ENCODE measurements around the gene AZIN2.
"Not testable (repeated sequence)": the region's sequence is repeated elsewhere in the genome, so short reads cannot be mapped to it uniquely, and the experiment has no call there.

The AZIN2 gene

DNA sequence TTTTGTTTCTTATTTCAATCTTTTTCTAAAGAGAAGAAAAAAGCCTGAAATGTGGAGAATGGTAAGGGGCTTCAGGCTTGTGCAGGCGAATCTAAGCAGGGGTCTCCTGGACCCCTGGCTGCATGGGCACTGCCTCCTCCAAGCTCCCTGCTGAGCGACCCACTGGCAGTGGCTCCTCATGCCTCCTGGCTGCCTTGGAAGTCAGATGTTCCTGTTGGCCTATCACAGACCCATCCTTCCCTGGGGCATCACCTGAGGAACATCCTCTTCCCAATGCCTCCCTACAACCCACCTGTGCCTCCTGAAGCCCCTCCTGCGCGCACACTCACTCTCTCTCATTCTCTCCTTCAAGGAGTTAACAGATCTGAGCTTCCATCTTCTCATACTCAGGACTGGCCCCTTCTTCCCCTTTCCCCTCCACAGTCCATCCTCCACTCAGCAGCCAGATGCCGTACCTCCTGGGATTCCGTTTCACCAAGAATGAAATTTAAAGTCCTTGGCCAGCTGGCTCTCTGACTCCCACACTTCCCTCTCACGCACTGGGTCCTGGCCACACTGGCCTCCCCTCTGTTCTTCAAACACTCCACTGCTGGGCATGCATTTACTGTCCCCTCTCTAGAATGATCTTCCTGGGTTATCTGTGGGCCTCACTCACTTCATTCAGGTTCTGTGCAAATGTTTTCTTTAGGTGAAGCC lies 41.7 kb downstream of the AZIN2 start:
- Mint-ChIP-seq H3K4me1 (ENCODE audit: low read depth) (peaks cover 12% of the 10 kb centered on the region), H3K4me3 (no peak overlapping the region), H3K27me3 (no peaks in the 10 kb centered on the region), H3K27ac (no peak overlapping the region), H3K9me3 (no peaks in the 10 kb centered on the region), H3K36me3 (ENCODE audit: low read depth) (peaks cover 25% of the 10 kb centered on the region)
- DNase-seq: no peak

DNA sequence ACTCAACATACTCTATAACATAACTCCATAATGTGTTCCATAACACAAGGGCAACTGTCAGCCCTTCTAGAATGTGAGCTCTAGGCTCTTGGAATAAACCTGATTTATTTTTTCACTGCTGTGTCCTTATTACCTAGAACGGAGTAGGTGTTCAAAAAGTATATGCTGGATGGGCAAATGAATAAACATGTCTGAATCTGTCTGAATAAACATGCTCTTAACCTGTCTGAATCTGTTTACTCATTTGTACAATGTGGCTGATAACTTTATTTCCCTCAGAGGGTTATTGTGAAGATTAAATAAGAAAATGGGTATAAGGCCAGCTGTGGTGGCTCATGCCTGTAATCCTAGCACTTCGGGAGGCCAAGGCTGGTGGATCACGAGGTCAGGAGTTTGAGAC lies 42.3 kb downstream of the AZIN2 start:
- Mint-ChIP-seq H3K27me3 (no peaks in the 10 kb centered on the region), H3K36me3 (ENCODE audit: low read depth) (peaks cover 26% of the 10 kb centered on the region), H3K4me1 (ENCODE audit: low read depth) (peaks cover 14% of the 10 kb centered on the region), H3K4me3 (no peak overlapping the region), H3K9me3 (no peaks in the 10 kb centered on the region), H3K27ac (no peak overlapping the region)
- no peak for DNase-seq

DNA sequence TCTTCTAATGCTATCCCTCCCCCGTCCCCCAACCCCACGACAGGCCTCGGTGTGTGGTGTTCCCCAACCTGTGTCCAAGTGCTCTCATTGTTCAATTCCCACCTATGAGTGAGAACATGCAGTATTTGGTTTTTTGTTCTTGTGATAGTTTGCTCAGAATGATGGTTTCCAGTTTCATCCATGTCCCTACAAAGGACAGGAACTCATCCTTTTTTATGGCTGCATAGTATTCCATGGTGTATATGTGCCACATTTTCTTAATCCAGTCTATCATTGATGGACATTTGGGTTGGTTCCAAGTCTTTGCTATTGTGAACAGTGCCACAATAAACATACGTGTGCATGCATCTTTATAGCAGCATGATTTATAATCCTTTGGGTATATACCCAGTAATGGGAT lies 43.7 kb downstream of the AZIN2 start:
- not testable (repeated sequence) for H3K27me3 Mint-ChIP-seq, H3K9me3 Mint-ChIP-seq, DNase-seq, H3K4me3 Mint-ChIP-seq, H3K27ac Mint-ChIP-seq
- H3K36me3 Mint-ChIP-seq (ENCODE audit: low read depth): peaks cover 26% of the 10 kb centered on the region
- peaks cover 27% of the 10 kb centered on the region for H3K4me1 Mint-ChIP-seq (ENCODE audit: low read depth)

DNA sequence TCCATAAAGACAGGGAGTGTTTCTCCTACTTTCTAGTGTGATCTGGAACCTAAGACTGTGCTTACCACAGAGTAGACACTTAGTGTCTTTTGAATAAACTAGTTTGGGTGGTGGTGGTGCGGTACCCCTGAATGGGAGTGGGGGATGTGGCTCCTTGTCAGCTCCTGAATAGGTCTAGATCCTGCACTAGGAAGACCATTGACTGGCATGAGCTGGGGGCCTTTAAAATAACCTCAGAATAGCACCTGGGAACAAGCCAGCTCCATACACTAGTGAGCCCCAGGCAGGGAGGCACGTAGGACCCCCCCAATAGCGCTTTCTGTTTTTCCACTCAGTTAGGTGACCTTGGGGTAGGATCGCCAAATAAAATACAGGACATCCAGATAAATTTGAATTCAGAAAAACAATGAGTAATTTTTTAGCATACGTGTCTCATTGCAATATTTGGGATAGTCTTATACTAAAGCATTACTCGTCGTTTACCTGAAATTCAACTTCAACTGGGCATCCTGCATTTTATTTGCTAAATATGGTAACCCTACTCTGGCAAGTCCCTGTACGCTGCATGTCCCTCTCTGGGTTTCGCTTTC lies 45.6 kb downstream of the AZIN2 start:
- Mint-ChIP-seq H3K27me3 (no peaks in the 10 kb centered on the region), H3K4me3 (peak overlapping the region; percentile 96), H3K4me1 (ENCODE audit: low read depth) (peaks cover 40% of the 10 kb centered on the region), H3K9me3 (no peaks in the 10 kb centered on the region), H3K36me3 (ENCODE audit: low read depth) (peaks cover 26% of the 10 kb centered on the region), H3K27ac (peak overlapping the region; percentile 99)
- DNase-seq: no peak

DNA sequence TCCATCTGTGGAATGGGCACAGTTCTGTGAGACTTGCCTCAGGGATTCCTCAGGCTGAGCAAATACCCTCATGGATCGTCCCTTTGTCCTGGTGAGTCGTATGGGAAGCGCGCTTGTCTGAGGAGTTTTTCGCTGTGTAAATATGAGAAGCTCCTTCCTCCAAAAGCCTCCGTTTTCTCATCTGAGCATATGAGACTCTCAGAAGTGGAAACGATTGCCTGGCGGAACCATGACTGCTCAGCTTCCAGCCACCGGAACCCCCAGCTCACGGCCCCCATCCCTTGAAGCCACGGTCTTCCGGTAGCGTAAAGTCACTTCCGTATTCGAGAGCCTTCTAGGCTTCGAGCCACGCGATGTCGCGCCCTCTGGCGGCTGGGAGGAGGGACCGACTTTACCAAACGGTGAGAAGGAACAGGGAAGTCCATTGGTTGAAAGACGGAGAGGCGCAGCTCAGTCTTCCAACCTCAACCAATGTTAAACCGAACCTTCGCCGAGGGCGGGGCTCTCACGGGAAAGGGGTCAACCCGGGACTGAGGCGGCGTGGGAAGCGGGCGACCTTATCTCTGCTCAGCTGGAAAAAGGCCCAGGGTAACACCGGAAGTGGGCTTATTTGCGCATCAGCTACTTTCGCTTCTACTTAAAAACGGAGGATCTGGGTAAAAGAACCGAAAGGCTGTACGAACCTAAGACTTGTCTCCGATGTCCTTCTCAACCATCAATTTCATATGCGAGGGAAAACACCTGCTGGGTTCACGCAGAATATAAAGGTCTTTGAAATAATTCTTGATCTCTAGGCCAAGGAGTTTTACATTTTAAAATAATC lies 46.3 kb downstream of the AZIN2 start:
- peaks cover 26% of the 10 kb centered on the region for H3K36me3 Mint-ChIP-seq (ENCODE audit: low read depth)
- no peaks in the 10 kb centered on the region for H3K9me3 Mint-ChIP-seq
- H3K4me1 Mint-ChIP-seq (ENCODE audit: low read depth): peaks cover 45% of the 10 kb centered on the region
- peak overlapping the region; percentile 99 for H3K27ac Mint-ChIP-seq
- H3K4me3 Mint-ChIP-seq: peak overlapping the region; percentile 96
- peak; percentile 97 for DNase-seq
- no peaks in the 10 kb centered on the region for H3K27me3 Mint-ChIP-seq

DNA sequence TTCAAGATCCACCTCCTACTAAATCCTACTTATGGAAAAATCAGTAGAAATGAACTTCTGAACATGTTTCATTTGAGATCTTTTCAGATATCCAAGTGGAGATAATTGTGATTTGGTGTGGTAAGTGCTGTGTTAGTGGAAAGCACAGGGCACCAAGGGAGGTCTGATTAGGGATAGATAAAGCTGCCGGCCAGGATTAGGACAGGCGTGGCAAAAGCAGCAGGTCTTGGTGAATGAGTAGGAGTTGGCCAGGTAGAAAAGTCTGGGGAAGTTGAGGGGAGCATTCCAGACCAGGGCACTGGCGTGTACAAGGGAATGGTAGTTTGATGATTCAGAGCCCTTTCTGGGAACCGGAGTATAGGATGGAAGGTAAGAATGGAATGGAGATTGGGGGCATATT lies 47.8 kb downstream of the AZIN2 start:
- Mint-ChIP-seq H3K27ac (peak overlapping the region; percentile 12), H3K27me3 (no peaks in the 10 kb centered on the region), H3K9me3 (no peaks in the 10 kb centered on the region), H3K4me3 (peak overlapping the region; percentile 96), H3K36me3 (ENCODE audit: low read depth) (peaks cover 26% of the 10 kb centered on the region), H3K4me1 (ENCODE audit: low read depth) (peaks cover 50% of the 10 kb centered on the region)
- DNase-seq: no peak

DNA sequence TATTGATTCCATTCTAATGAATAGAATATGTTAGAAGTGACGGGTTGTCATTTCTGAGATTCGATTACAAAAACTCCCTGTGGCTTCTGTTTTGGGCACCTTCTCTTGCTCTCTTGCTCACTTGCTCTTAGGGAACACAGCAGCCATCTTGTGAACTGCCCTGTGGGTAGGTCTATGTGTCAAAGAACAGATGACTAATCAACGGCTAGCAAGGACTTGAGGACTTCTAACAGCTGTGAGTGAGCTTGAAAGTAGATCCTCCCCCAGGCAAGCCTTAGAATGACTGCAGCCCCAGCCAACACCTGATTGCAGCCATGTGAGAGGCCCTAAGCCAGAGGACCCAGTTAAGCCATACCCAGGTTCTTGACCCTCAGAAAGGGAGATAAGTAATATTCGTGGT lies 49.3 kb downstream of the AZIN2 start:
- peaks cover 49% of the 10 kb centered on the region for H3K4me1 Mint-ChIP-seq (ENCODE audit: low read depth)
- H3K27ac Mint-ChIP-seq: peak overlapping the region; percentile 64
- H3K27me3 Mint-ChIP-seq: no peaks in the 10 kb centered on the region
- H3K4me3 Mint-ChIP-seq: no peak overlapping the region
- H3K9me3 Mint-ChIP-seq: no peaks in the 10 kb centered on the region
- peaks cover 20% of the 10 kb centered on the region for H3K36me3 Mint-ChIP-seq (ENCODE audit: low read depth)
- DNase-seq: no peak

DNA sequence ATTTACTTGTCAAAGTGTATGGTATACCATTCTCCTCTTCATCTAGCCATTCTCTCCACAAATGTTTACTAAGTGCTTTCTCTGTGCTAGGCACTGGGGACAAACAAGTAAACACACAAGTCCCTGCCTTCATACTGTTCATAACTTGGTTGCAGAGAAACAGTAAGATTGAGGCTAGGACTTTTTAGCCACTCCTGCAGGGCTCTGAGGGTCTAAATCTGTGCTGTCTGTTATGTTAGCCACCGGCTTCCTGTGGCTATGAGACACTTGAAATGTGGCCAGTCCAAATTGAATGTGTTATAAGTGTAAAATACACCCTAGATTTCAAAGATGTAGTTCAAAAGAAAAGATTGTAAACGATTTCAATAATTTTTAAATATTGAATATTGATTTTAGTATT lies 50.2 kb downstream of the AZIN2 start:
- no peaks in the 10 kb centered on the region for H3K9me3 Mint-ChIP-seq
- no peak overlapping the region for H3K27ac Mint-ChIP-seq
- H3K4me1 Mint-ChIP-seq (ENCODE audit: low read depth): peaks cover 40% of the 10 kb centered on the region
- DNase-seq: no peak
- H3K36me3 Mint-ChIP-seq (ENCODE audit: low read depth): peaks cover 11% of the 10 kb centered on the region
- no peak overlapping the region for H3K4me3 Mint-ChIP-seq
- H3K27me3 Mint-ChIP-seq: no peaks in the 10 kb centered on the region

DNA sequence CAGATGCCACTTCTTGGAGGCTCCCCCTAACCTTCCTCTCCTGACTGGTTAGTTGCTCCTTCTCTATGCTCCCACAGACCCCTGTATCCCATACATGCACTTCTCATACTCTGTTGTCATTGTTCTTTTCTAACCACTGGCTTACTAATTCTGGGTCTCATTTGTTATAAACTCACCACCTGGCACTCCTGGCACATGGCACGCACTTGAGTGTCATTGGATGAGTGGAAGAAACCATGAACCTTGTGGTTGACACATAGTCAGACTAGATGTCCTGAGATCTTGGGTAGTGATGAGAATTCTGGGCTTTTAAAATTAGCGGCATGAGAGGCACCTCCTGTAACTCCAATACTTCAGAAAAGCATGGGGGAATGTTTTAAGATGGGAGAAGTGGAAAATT lies 51.6 kb downstream of the AZIN2 start:
- no peaks in the 10 kb centered on the region for H3K9me3 Mint-ChIP-seq
- no peaks in the 10 kb centered on the region for H3K27me3 Mint-ChIP-seq
- H3K4me3 Mint-ChIP-seq: no peak overlapping the region
- H3K4me1 Mint-ChIP-seq (ENCODE audit: low read depth): peaks cover 38% of the 10 kb centered on the region
- H3K27ac Mint-ChIP-seq: peak overlapping the region; percentile 4
- DNase-seq: no peak
- peaks cover 3% of the 10 kb centered on the region for H3K36me3 Mint-ChIP-seq (ENCODE audit: low read depth)

DNA sequence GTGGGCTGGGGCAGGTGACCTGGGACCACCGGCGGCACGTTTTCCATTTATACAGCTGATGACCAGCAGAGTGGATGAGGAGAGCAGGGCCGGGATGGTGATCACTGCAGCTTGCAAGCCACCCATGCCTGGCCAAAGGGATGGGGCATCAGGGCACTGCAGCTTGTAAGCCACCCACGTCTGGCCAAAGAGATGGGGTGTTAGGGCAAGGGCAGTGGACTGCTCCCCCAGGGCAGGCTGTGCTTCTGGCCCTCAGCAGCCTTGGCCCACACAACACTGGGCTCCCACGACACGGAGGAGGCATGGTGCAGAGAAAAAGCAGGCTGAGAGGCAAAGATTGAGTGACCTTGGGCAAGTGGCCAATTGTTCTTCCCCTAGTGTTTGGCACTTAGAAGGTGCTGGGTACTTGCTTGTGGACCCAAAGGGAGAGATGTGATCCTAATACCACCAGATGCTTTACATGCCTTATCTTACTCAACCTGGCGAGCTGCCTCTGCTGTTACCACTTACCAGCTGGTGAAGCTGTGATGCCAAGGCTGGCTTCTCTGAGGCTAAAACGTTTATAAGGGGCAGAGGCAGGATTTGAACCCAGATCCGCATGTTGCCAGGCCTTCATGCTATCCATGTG lies 52.6 kb downstream of the AZIN2 start:
- DNase-seq: no peak
- Mint-ChIP-seq H3K27me3 (no peaks in the 10 kb centered on the region), H3K36me3 (ENCODE audit: low read depth) (no peaks in the 10 kb centered on the region), H3K4me3 (no peak overlapping the region), H3K9me3 (no peaks in the 10 kb centered on the region), H3K4me1 (ENCODE audit: low read depth) (peaks cover 33% of the 10 kb centered on the region), H3K27ac (peak overlapping the region; percentile 44)

DNA sequence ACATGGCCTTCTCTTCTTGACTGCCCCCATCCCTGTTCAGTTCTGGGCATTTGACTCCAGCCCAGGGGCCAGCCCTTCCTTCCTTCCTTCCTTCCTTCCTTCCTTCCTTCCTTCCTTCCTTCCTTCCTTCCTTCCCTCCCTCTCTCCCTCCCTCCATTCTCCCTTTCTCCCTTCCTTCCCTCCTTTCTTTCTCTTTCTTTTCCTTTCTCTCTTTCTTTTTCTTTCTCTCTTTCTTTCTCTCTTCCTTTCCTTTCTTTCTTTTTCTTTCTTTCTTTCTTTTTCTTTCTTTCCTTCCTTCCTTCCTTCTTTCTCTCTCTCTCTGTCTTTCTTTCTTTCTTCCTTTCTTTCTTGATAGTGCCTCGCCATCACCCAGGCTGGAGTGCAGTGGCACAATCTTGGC lies 55.1 kb downstream of the AZIN2 start:
- H3K4me1 Mint-ChIP-seq (ENCODE audit: low read depth): peaks cover 16% of the 10 kb centered on the region
- not testable (repeated sequence) for DNase-seq; H3K27ac Mint-ChIP-seq; H3K9me3 Mint-ChIP-seq; H3K4me3 Mint-ChIP-seq; H3K27me3 Mint-ChIP-seq; H3K36me3 Mint-ChIP-seq (ENCODE audit: low read depth)

DNA sequence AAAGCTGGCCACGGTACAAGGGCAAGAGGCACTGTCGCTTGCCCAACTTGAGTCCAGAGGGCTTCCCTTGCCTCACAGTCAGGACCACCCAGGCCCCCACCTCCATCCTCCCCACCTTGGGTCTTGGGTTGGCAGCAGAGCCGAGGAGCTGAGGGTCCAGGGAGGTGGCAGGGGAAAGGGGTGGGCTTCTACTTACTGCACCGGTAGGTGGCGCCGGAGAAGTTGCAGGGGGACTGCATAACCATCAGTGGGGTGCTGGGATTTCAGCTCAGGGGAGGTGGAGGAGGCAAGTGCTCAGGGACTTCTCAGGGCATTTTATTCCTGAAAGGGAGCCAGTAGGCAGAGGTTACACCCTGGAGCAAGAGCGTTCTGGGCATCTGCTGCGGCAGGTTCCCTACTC lies 56.8 kb downstream of the AZIN2 start:
- DNase-seq: peak; percentile 49
- Mint-ChIP-seq H3K27me3 (no peaks in the 10 kb centered on the region), H3K36me3 (ENCODE audit: low read depth) (no peaks in the 10 kb centered on the region), H3K9me3 (no peaks in the 10 kb centered on the region), H3K4me1 (ENCODE audit: low read depth) (peaks cover 8% of the 10 kb centered on the region), H3K27ac (no peak overlapping the region), H3K4me3 (no peak overlapping the region)

DNA sequence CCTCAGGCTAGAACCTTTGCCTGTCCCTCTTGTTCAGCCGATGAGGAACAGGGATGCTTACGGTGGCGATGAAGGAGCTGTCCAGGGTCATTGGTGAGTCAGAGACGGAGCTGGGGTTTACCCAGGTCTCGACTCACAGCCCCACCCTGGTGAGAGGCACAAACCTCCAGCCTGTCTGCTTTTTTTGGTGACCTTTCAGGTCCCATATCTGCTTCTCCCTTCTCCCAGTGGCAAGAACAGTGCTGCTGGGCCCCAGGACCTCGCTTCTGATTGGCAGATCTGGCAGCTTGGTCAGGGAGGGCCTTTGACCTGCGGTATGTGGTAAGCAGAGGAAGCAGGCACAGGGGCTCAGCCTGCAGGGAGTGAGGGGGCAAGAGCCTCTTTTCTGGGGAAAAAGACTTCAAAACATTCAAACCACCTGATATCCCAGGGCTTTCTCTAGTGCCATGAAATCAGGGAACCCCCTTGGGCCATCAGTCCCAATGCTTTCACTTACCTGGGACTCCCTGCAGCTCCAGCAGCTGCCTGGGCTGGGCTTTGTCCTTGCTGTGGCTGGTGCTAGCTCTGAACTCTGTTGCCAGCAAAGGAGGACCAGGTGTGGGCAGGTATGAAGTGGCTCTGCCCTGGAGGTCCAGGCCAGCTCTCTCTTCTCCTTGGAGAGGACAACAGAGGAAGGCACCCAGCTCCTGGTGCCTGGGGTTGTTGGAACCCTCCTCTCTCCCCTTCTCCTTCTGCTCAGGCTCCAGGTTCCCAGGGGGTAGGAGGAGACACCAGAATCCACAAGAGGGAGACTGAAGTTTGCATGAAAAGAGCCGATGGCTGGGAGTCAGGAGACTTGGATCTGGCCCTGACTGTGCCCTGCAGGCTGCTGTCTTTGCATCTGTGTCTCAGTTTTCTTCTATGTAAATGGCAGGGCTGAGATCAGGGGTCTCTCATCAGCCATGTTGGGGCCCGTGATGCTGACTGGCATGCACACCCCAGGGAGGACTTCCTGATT lies 59.5 kb downstream of the AZIN2 start:
- H3K9me3 Mint-ChIP-seq: no peaks in the 10 kb centered on the region
- H3K4me1 Mint-ChIP-seq (ENCODE audit: low read depth): peaks cover 8% of the 10 kb centered on the region
- H3K27me3 Mint-ChIP-seq: no peaks in the 10 kb centered on the region
- peaks cover 9% of the 10 kb centered on the region for H3K36me3 Mint-ChIP-seq (ENCODE audit: low read depth)
- H3K27ac Mint-ChIP-seq: no peak overlapping the region
- DNase-seq: no peak
- H3K4me3 Mint-ChIP-seq: no peak overlapping the region

DNA sequence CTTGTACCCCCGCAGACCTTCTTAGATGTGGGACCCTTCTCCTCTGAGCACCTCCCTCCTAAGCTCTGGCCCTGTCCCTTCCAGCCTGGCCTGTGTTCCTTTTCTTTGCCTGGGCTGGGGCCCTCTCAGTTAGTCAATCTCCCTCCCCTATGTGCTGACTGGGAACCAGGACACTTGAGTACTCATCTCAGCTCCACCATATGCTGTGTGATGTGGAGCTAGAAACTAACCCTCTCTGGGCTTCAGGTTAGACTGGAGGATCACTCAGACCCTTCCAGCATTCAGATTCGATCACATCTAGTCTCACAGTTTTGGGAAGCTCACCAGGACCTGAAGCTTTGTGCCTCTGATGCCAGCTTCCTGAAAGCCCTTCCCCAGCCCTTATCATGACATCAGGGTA lies 60.3 kb downstream of the AZIN2 start:
- Mint-ChIP-seq H3K9me3 (no peaks in the 10 kb centered on the region), H3K36me3 (ENCODE audit: low read depth) (peaks cover 13% of the 10 kb centered on the region), H3K27ac (peak overlapping the region; percentile 53), H3K4me3 (no peak overlapping the region), H3K4me1 (ENCODE audit: low read depth) (peaks cover 8% of the 10 kb centered on the region), H3K27me3 (no peaks in the 10 kb centered on the region)
- DNase-seq: no peak

Measured in activated T-cell treated with anti-CD3 and anti-CD28 coated beads, Interleukin-2, amount 50 U/mL, for 24 hours (primary cell).